HepG2 (cell line): ENCODE results near the gene NAV2. TPM values are rescaled to one million over a fixed set of nuclear protein-coding genes. Genes with fewer than 3 reads are reported as not detected.
A peak's percentile ranks its signal among the peaks of the same experiment; 100 is the strongest.

Experiments
- DNMT3B ChIP-seq: conservative IDR thresholded peaks from 2 replicates; pipeline ENCODE4 v1.6.1; 2016; ENCODE audit warnings: missing biosample characterization, control low read depth
- ETV6 ChIP-seq: sonication (generic); formaldehyde crosslinking; conservative IDR thresholded peaks from 2 replicates; pipeline ENCODE4 v1.4.0; 2020; ENCODE audit warnings: missing genetic modification reagents
- FOXK1 ChIP-seq: sonication (generic); formaldehyde crosslinking; IDR thresholded peaks from 2 replicates; pipeline ENCODE4 v1.4.0; 2020; ENCODE audit warnings: low read depth, missing genetic modification reagents, borderline replicate concordance
- HNF4G ChIP-seq, 2 experiments: sonication (generic) in 1 of 2; formaldehyde crosslinking in 1 of 2; IDR thresholded peaks; 2 replicates each; pipeline versions ENCODE4 v1.4.0 to v1.6.1; 2011 to 2020; ENCODE audit warnings: borderline replicate concordance in 2 of 2, low read depth in 2 of 2, mild to moderate bottlenecking in 2 of 2, low read length in 1 of 2, missing genetic modification reagents in 1 of 2, moderate library complexity in 1 of 2
- KAT8 ChIP-seq: IDR thresholded peaks from 2 replicates; pipeline ENCODE4 v1.6.1; 2016; ENCODE audit warnings: missing genetic modification reagents, missing compliant biosample characterization
- MAFF ChIP-seq: IDR thresholded peaks from 2 replicates; pipeline ENCODE4 v1.6.1; 2011; ENCODE audit warnings: low read depth, low read length, improper control_type of control experiment
- MTA3 ChIP-seq: sonication (generic); formaldehyde crosslinking; IDR thresholded peaks from 2 replicates; pipeline ENCODE4 v1.4.0; 2020; ENCODE audit warnings: missing genetic modification reagents
- RARA ChIP-seq: IDR thresholded peaks from 2 replicates; pipeline ENCODE4 v1.6.1; 2016; ENCODE audit warnings: missing genetic modification reagents, missing compliant biosample characterization
- RCOR2 ChIP-seq: IDR thresholded peaks from 2 replicates; pipeline ENCODE4 v1.6.1; 2016; ENCODE audit warnings: missing biosample characterization, missing genetic modification reagents
- RFXANK ChIP-seq: IDR thresholded peaks from 2 replicates; pipeline ENCODE4 v1.6.1; 2016
- SALL1 ChIP-seq: sonication (generic); formaldehyde crosslinking; IDR thresholded peaks from 2 replicates; pipeline ENCODE4 v1.8.0; 2022; ENCODE audit warnings: mild to moderate bottlenecking, missing genetic modification reagents
- SRF ChIP-seq: IDR thresholded peaks from 2 replicates; pipeline ENCODE4 v1.6.1; 2011; ENCODE audit warnings: mild to moderate bottlenecking, low read depth, low read length, moderate library complexity
- SRSF1 ChIP-seq: fragments of 200-400 bp; formaldehyde crosslinking; optimal IDR thresholded peaks from 2 replicates; pipeline ENCODE3; 2017; ENCODE audit warnings: mild to moderate bottlenecking, low read depth, low read length, moderate library complexity
- ZC3H13 ChIP-seq: sonication (generic); formaldehyde crosslinking; IDR thresholded peaks from 2 replicates; pipeline ENCODE4 v1.8.1; 2023; ENCODE audit warnings: mild to moderate bottlenecking, missing genetic modification reagents, moderate library complexity
- ZNF121 ChIP-seq: sonication (generic); formaldehyde crosslinking; IDR thresholded peaks from 2 replicates; pipeline ENCODE4 v1.5.0; 2020; ENCODE audit warnings: mild to moderate bottlenecking, missing genetic modification reagents
- ZNF335 ChIP-seq: sonication (generic); formaldehyde crosslinking; IDR thresholded peaks from 2 replicates; pipeline ENCODE4 v1.4.0; 2020; ENCODE audit warnings: missing genetic modification reagents
- ZNF350 ChIP-seq: sonication (generic); formaldehyde crosslinking; IDR thresholded peaks from 2 replicates; pipeline ENCODE4 v1.4.0; 2020; ENCODE audit warnings: mild to moderate bottlenecking, low read depth, missing genetic modification reagents, borderline replicate concordance
- ZNF674 ChIP-seq: sonication (generic); formaldehyde crosslinking; IDR thresholded peaks from 2 replicates; pipeline ENCODE4 v1.5.0; 2020; ENCODE audit warnings: low read depth, mild to moderate bottlenecking, missing genetic modification reagents
- polyA plus RNA-seq, 8 experiments: library from polyadenylated mRNA; depleted of rRNA in 3 of 8; stranded (reverse) in 7 of 8; unstranded in 1 of 8; fragments of >200 nt; fragmentation: Illumina TruSeq in 4 of 8; extraction: Trizol in 4 of 8; gene quantifications; 2 replicates each; pipeline versions ENCODE4 v1.2.1 to v1.2.3, GENCODE V29; 2011 to 2016; ENCODE audit warnings: low read depth in 4 of 8, missing spikeins in 1 of 8, mixed read lengths in 1 of 8; ENCODE audit not compliant: insufficient read depth in 1 of 8
- total RNA-seq, 5 experiments: library from RNA; depleted of rRNA; stranded (reverse); fragments of >200 nt; fragmentation: Illumina TruSeq; extraction: Trizol; gene quantifications; 2 replicates each; pipeline ENCODE4 v1.2.3, GENCODE V29; 2016; ENCODE audit warnings: low read depth in 1 of 5
- TF ChIP-seq, protein P1 (sequence below): sonication (generic); formaldehyde crosslinking; IDR thresholded peaks from 2 replicates; pipeline ENCODE4 v1.4.0; 2020; ENCODE audit warnings: mild to moderate bottlenecking, low read depth, missing genetic modification reagents
- TF ChIP-seq, protein P2 (sequence below): sonication (generic); formaldehyde crosslinking; IDR thresholded peaks from 2 replicates; pipeline ENCODE4 v1.8.1; 2023; ENCODE audit warnings: mild to moderate bottlenecking, moderate library complexity, missing genetic modification reagents
- TF ChIP-seq, protein P3 (sequence below): sonication (generic); formaldehyde crosslinking; IDR thresholded peaks from 2 replicates; pipeline ENCODE4 v1.9.0; 2022; ENCODE audit warnings: low read depth, missing genetic modification reagents

The NAV2 gene
- total and polyA plus RNA-seq, 2 of the 13 experiments (the other 11 are each of a cell fraction or from before 2014, with no cell fraction given): 9.3 to 34.6 TPM

DNA sequence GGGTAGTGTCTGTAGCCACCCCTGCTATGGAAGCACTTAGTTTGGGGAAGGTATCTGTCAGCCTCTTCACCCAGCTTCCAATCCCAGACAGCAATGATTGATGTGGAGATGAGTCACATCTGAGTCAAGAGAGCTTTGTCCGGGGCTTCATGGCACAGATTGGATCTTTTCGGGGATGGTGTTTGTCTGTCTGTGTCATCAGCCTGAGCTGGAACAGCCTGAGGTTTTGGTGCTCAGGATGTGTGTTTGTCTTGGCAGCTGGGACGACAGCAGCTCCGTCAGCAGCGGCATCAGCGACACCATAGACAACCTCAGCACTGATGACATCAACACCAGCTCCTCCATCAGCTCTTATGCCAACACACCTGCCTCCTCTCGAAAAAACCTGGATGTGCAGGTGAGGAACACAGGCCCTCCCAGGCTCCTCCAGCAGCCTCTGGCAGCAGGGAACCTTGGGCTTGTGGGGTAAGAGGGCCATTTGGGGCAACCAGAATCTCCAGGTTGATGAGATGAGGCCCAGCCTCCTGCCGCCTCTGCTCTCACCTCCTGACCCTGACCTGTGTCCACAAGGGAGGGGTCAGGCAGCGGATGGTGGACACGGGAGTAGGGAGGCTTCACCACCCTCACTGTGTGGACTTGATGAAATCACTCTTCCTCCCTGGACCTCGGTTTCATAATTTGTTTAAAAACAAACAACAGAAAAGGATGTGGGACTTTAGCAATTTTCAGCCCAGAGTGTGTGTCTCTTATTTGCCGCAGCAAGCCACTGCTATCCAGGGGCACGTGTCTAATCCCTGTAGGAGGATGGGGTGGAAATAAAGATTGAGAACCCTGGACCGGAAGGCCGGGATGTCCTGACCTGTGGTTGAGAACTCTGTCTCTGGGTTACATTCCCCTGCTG lies 323.3 kb downstream of the NAV2 start (continued):
- TF ChIP-seq, protein P1, sequence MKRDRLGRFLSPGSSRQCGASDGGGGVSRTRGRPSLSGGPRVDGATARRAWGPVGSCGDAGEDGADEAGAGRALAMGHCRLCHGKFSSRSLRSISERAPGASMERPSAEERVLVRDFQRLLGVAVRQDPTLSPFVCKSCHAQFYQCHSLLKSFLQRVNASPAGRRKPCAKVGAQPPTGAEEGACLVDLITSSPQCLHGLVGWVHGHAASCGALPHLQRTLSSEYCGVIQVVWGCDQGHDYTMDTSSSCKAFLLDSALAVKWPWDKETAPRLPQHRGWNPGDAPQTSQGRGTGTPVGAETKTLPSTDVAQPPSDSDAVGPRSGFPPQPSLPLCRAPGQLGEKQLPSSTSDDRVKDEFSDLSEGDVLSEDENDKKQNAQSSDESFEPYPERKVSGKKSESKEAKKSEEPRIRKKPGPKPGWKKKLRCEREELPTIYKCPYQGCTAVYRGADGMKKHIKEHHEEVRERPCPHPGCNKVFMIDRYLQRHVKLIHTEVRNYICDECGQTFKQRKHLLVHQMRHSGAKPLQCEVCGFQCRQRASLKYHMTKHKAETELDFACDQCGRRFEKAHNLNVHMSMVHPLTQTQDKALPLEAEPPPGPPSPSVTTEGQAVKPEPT (CRISPR knock-in tag): no peak; the same call in 1 of the 2 replicates
- no peak for TF ChIP-seq SRSF1
- TF ChIP-seq, protein P2, sequence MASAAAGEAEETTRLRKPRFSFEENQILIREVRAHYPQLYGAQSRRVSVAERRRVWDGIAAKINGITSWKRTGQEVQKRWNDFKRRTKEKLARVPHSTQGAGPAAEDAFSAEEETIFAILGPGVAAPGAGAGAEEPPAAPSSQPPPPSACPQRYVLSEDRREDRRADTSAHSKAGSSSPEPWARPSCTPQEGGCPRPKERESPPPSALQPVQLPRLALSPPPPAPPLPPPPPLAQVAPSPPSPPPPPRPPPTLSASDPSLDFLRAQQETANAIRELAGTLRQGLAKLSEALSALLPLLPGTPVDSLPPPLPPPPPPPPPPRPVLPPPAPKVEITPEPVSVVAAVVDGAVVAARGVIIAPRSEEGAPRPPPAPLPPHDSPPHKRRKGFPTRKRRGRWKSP (CRISPR knock-in tag): peak; percentile 55; the same call in 1 of the 2 replicates
- no peak for TF ChIP-seq ZNF121
- peak; percentile 96 for TF ChIP-seq ZNF350 (CRISPR knock-in tag)
- TF ChIP-seq MTA3 (CRISPR knock-in tag): no peak
- no peak for TF ChIP-seq ETV6 (CRISPR knock-in tag)
- no peak for TF ChIP-seq ZC3H13
- TF ChIP-seq RFXANK (CRISPR knock-in tag): no peak
- peak; percentile 56 for TF ChIP-seq FOXK1
- peak; percentile 93 for TF ChIP-seq RCOR2 (CRISPR knock-in tag)
- TF ChIP-seq SALL1 (CRISPR knock-in tag): peak; percentile 99
- peak; percentile 98 for TF ChIP-seq RARA (CRISPR knock-in tag)
- no peak for TF ChIP-seq SRF
- TF ChIP-seq DNMT3B (CRISPR knock-in tag): 0 out of 2 replicates have a peak, but pooled peaks have one; percentile 41
- peak; percentile 45; the same call in 1 of the 2 replicates for TF ChIP-seq HNF4G (IDR thresholded peaks at IDR 0.05; ENCODE audit: borderline replicate concordance, low read depth, low read length)
- TF ChIP-seq HNF4G (CRISPR knock-in tag; IDR thresholded peaks at IDR 0.05; ENCODE audit: borderline replicate concordance, low read depth): peak; percentile 83
- TF ChIP-seq, protein P3, sequence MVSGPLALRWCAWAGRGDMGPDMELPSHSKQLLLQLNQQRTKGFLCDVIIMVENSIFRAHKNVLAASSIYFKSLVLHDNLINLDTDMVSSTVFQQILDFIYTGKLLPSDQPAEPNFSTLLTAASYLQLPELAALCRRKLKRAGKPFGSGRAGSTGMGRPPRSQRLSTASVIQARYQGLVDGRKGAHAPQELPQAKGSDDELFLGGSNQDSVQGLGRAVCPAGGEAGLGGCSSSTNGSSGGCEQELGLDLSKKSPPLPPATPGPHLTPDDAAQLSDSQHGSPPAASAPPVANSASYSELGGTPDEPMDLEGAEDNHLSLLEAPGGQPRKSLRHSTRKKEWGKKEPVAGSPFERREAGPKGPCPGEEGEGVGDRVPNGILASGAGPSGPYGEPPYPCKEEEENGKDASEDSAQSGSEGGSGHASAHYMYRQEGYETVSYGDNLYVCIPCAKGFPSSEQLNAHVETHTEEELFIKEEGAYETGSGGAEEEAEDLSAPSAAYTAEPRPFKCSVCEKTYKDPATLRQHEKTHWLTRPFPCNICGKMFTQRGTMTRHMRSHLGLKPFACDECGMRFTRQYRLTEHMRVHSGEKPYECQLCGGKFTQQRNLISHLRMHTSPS (CRISPR knock-in tag): peak; percentile 71
- no peak for TF ChIP-seq ZNF335 (CRISPR knock-in tag)
- peak; percentile 71 for TF ChIP-seq KAT8 (CRISPR knock-in tag)
- no peak for TF ChIP-seq MAFF
- no peak for TF ChIP-seq ZNF674
